Thyroid gland (tissue), 4 donors: ENCODE measurements around the gene DHX58.
A peak's percentile ranks its signal among the peaks of the same experiment; 100 is the strongest.

Source experiments
- POLR2A ChIP-seq, 2 donors: fragments of 450-650 bp; IDR thresholded peaks; one replicate each; pipeline ENCODE4 v1.6.1; 2017; ENCODE audit warnings: antibody characterized with exemption in 2 of 2, mild to moderate bottlenecking in 2 of 2, moderate library complexity in 1 of 2
- TF ChIP-seq, protein P1 (sequence below), 6 experiments: fragments of 200-600 bp in 3 of 6; fragments of 450-650 bp in 3 of 6; sonication (generic) in 3 of 6; IDR thresholded peaks; one replicate each; pipeline ENCODE4 v1.5.1; 2016 to 2019; ENCODE audit warnings: antibody characterized with exemption in 6 of 6, mild to moderate bottlenecking in 2 of 6, inconsistent platforms in 1 of 6, moderate library complexity in 1 of 6

GRCh38 chr17:42116705-42117396 lies 4.3 kb upstream of the DHX58 start:
- TF ChIP-seq, protein P1, sequence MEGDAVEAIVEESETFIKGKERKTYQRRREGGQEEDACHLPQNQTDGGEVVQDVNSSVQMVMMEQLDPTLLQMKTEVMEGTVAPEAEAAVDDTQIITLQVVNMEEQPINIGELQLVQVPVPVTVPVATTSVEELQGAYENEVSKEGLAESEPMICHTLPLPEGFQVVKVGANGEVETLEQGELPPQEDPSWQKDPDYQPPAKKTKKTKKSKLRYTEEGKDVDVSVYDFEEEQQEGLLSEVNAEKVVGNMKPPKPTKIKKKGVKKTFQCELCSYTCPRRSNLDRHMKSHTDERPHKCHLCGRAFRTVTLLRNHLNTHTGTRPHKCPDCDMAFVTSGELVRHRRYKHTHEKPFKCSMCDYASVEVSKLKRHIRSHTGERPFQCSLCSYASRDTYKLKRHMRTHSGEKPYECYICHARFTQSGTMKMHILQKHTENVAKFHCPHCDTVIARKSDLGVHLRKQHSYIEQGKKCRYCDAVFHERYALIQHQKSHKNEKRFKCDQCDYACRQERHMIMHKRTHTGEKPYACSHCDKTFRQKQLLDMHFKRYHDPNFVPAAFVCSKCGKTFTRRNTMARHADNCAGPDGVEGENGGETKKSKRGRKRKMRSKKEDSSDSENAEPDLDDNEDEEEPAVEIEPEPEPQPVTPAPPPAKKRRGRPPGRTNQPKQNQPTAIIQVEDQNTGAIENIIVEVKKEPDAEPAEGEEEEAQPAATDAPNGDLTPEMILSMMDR (IDR thresholded peaks at IDR 0.05): peak; percentile 59 to 89 (median 78)
- no peak for TF ChIP-seq POLR2A (IDR thresholded peaks at IDR 0.05)
